ENCODE results near the gene DHX32. TPM values are rescaled to one million over a fixed set of nuclear protein-coding genes. Genes with fewer than 3 reads are reported as not detected.

The DHX32 gene
- total and polyA plus RNA-seq, 2 donors (not counting 3 experiments of a cell fraction or from before 2014, with no cell fraction given), result 17.1 to 29.6 TPM

GRCh38 chr10:125880719-125881118 is 373 bp downstream of the DHX32 start:
- H3K36me3 ChIP-seq (ENCODE audit: control insufficient read depth in 2 of 2, extremely low read depth in 1 of 2, insufficient read depth in 2 of 2, low read length in 2 of 2), result no peaks in the 10 kb centered on the region
- no peak overlapping the region for H3K4me3 ChIP-seq (replicated peaks in 1 of 3; ENCODE audit: insufficient read depth in 1 of 3, low read depth in 1 of 3, low read length in 3 of 3)
- no peaks in the 10 kb centered on the region for H3K9me3 ChIP-seq (replicated peaks; ENCODE audit: control insufficient read depth, insufficient read depth, low read length)
- FAIRE-seq (no peak), DNase-seq (ENCODE audit: low read depth, low spot score) (no peak)
- BruUV-seq (replicated peaks), result no TSS peak
- TF ChIP-seq CTCF (IDR thresholded peaks at IDR 0.05; ENCODE audit: extremely low read depth in 1 of 2, insufficient read depth in 1 of 2, low read depth in 1 of 2, low read length in 2 of 2) (no peak), JUN (IDR thresholded peaks at IDR 0.05; ENCODE audit: borderline replicate concordance, insufficient read depth, insufficient read length, low read depth) (no peak), EZH2 (IDR thresholded peaks at IDR 0.05; ENCODE audit: borderline replicate concordance, low read depth, low read length, severe bottlenecking) (no peak), MYC (IDR thresholded peaks at IDR 0.05; ENCODE audit: low read depth, low read length) (no peak), GATA2 (IDR thresholded peaks at IDR 0.05; ENCODE audit: insufficient read depth, insufficient read length, low read depth, low read length) (no peak), FOS (IDR thresholded peaks at IDR 0.05; ENCODE audit: borderline replicate concordance, insufficient read depth, low read length) (no peak), POLR2AphosphoS5 (IDR thresholded peaks at IDR 0.05; ENCODE audit: insufficient read depth, low read depth, low read length) (no peak), POLR2A (IDR thresholded peaks at IDR 0.05; ENCODE audit: low read depth, low read length) (no peak), MAX (IDR thresholded peaks at IDR 0.05; ENCODE audit: insufficient read depth, insufficient read length) (no peak)
- H3K4me1 ChIP-seq (ENCODE audit: control insufficient read depth, extremely low read depth, insufficient read depth, low read length), result peaks cover 4% of the 10 kb centered on the region
- H3K4me2 ChIP-seq (ENCODE audit: insufficient read depth, low read length), result no peak overlapping the region
- H2AFZ ChIP-seq (ENCODE audit: low read depth, low read length), result no peak overlapping the region
- H3K9ac ChIP-seq (replicated peaks; ENCODE audit: extremely low read depth, insufficient read depth, low read length), result no peak overlapping the region
- intact Hi-C loops (cut with micrococcal nuclease), result no loop called here
- peaks cover 3% of the 10 kb centered on the region for H3K79me2 ChIP-seq (ENCODE audit: control insufficient read depth, insufficient read depth, low read length)
- no peak overlapping the region for H3K27ac ChIP-seq (ENCODE audit: insufficient read depth, low read depth, low read length)
- H3K9me1 ChIP-seq (replicated peaks; ENCODE audit: control insufficient read depth, extremely low read depth, insufficient read depth, low read length), result no peaks in the 10 kb centered on the region
- ChIA-PET POLR2A (no interaction called here), CTCF (interaction anchor here (2.9 kb wide), 1 partner anchor 12 kb away, joined by 20 read pairs; no protein-coding TSS in a partner anchor)
- H4K20me1 ChIP-seq (replicated peaks; ENCODE audit: control insufficient read depth, extremely low read depth, insufficient read depth, low read length), result no peaks in the 10 kb centered on the region
- H3K27me3 ChIP-seq (ENCODE audit: control insufficient read depth in 2 of 2, insufficient read depth in 2 of 2, low read length in 2 of 2), result no peaks in the 10 kb centered on the region
- dilution Hi-C loops (cut with MboI; ENCODE audit: extremely low pct_ligation_motif_present, low sequenced_read_pairs), result no loop called here
